A549 (cell line): ENCODE results near the gene L3MBTL1. TPM values are rescaled to one million over a fixed set of nuclear protein-coding genes. Genes with fewer than 3 reads are reported as not detected.

Experiments
- ATAC-seq, 2 experiments: fragments of 200-7000 bp in 1 of 2; fragments of >200 bp in 1 of 2; cut with Nextera tagmentation in 1 of 2; cut with Tn5 transposase in 1 of 2; 3 replicates each; pipeline versions ENCODE4 v1.8.0 to v1.9.1; 2018 to 2020; ENCODE audit warnings: mild to moderate bottlenecking in 1 of 2, moderate library complexity in 1 of 2
- CTCF ChIA-PET: fragments of 300-600 bp; sonication (Branson Sonifier 250); formaldehyde crosslinking; extraction: SDS; loops from one replicate; lab custom pipeline; 2021; ENCODE audit warnings: antibody characterized with exemption, inconsistent platforms; lab: Yijun Ruan, JAX
- POLR2A ChIA-PET: fragments of 350-600 bp; formaldehyde crosslinking; extraction: SDS; loops from one replicate; lab custom pipeline; 2021; ENCODE audit warnings: antibody characterized with exemption, inconsistent platforms; lab: Yijun Ruan, JAX
- DNase-seq, 2 experiments: peaks; one replicate each; pipeline versions ENCODE4 v3.0.0 to v3.0.0-alpha.2; 2011 to 2016; ENCODE audit warnings: low read depth in 1 of 2, low spot score in 1 of 2
- FAIRE-seq: peaks from 2 replicates; lab custom pipeline; 2011; peaks lifted over from hg19 to GRCh38; lab: Jason Lieb, UNC
- H3K27ac ChIP-seq, 2 experiments: fragments of >200 bp; sonication (Bioruptor Twin); formaldehyde crosslinking; 3 replicates each; pipeline ENCODE4 v1.5.1; 2016 to 2017
- H3K4me1 ChIP-seq: fragments of >200 bp; sonication (Bioruptor Twin); formaldehyde crosslinking; 3 replicates; pipeline ENCODE4 v1.6.1; 2016
- H3K4me2 ChIP-seq: fragments of >200 bp; sonication (Bioruptor Twin); formaldehyde crosslinking; 3 replicates; pipeline ENCODE4 v1.6.1; 2016
- H3K4me3 ChIP-seq: fragments of >200 bp; sonication (Bioruptor Twin); formaldehyde crosslinking; 3 replicates; pipeline ENCODE4 v1.5.1; 2016
- H3K9me3 ChIP-seq: fragments of >200 bp; sonication (Bioruptor Twin); formaldehyde crosslinking; 3 replicates; pipeline ENCODE4 v1.6.1; 2016
- CHD4 ChIP-seq: fragments of 200-600 bp; sonication (generic); IDR thresholded peaks from 2 replicates; pipeline ENCODE4 v1.6.1; 2016; ENCODE audit warnings: antibody characterized with exemption, mild to moderate bottlenecking, borderline replicate concordance
- HOXA7 ChIP-seq: fragments of 250-450 bp; sonication (Bioruptor Pico); IDR thresholded peaks from 2 replicates; pipeline ENCODE4 v1.5.0; 2020; ENCODE audit warnings: mild to moderate bottlenecking, moderate library complexity
- JUN ChIP-seq, 2 experiments: fragments of >200 bp; sonication (Bioruptor Twin); formaldehyde crosslinking; IDR thresholded peaks; 2 replicates in 1 of 2; 3 replicates in 1 of 2; pipeline ENCODE4 v1.6.1; 2016 to 2017
- JUNB ChIP-seq: fragments of >200 bp; sonication (Bioruptor Twin); formaldehyde crosslinking; IDR thresholded peaks from 2 replicates; pipeline ENCODE4 v1.6.1; 2016
- MAFK ChIP-seq: fragments of 450-650 bp; IDR thresholded peaks from 2 replicates; pipeline ENCODE4 v1.6.1; 2014; ENCODE audit not compliant: partially characterized antibody
- NFE2L2 ChIP-seq: fragments of 150-350 bp; conservative IDR thresholded peaks from 2 replicates; pipeline ENCODE4 v1.6.1; 2014; ENCODE audit warnings: low read length
- PHF8 ChIP-seq: fragments of 200-600 bp; sonication (generic); IDR thresholded peaks from 2 replicates; pipeline ENCODE4 v1.6.1; 2016; ENCODE audit warnings: low read depth, mild to moderate bottlenecking, antibody characterized with exemption, moderate library complexity, borderline replicate concordance
- POLR2AphosphoS2 ChIP-seq: conservative IDR thresholded peaks from 2 replicates; pipeline ENCODE4 v1.6.1; 2012; ENCODE audit warnings: low read length, improper control_type of control experiment, inconsistent platforms
- SMC3 ChIP-seq: fragments of >200 bp; sonication (Bioruptor Twin); formaldehyde crosslinking; IDR thresholded peaks from 3 replicates; pipeline ENCODE4 v1.6.1; 2018; ENCODE audit warnings: inconsistent platforms
- TFCP2L1 ChIP-seq: fragments of 250-450 bp; sonication (Bioruptor Pico); IDR thresholded peaks from 2 replicates; pipeline ENCODE4 v1.5.0; 2021; ENCODE audit warnings: mild to moderate bottlenecking
- ZC3H11A ChIP-seq: fragments of 450-650 bp; IDR thresholded peaks from 2 replicates; pipeline ENCODE4 v1.6.1; 2014; ENCODE audit warnings: antibody characterized with exemption, mild to moderate bottlenecking
- WGBS: methylation state at CpG from one replicate; pipeline ENCODE4 v1.1.6; 2017; ENCODE audit errors: missing lambda C conversion rate; 5-methylcytosine and 5-hydroxymethylcytosine counted together
- polyA plus RNA-seq, 4 experiments: library from polyadenylated mRNA; depleted of rRNA in 3 of 4; stranded (reverse); fragments of >200 nt; fragmentation: RNase III in 1 of 4; extraction: RNeasy Plus Mini Kit Qiagen cat#74134 plus additional on column Dnase treatment in 1 of 4; gene quantifications; 2 replicates in 3 of 4; 3 replicates in 1 of 4; pipeline ENCODE4 v1.2.3, GENCODE V29; 2011 to 2017
- TF ChIP-seq, protein P1 (sequence below): fragments of 250-450 bp; sonication (Bioruptor Pico); IDR thresholded peaks from 2 replicates; pipeline ENCODE4 v1.5.0; 2021; ENCODE audit warnings: mild to moderate bottlenecking, moderate library complexity, borderline replicate concordance
- TF ChIP-seq, protein P2 (sequence below): IDR thresholded peaks from 2 replicates; pipeline ENCODE4 v1.6.1; 2012; ENCODE audit warnings: low read depth, borderline replicate concordance
- TF ChIP-seq, protein P3 (sequence below): IDR thresholded peaks from 2 replicates; pipeline ENCODE4 v1.6.1; 2012

The L3MBTL1 gene
- polyA plus RNA-seq, 2 of the 4 experiments (the other 2 are of a cell fraction) = 2.5 to 3.8 TPM

DNA sequence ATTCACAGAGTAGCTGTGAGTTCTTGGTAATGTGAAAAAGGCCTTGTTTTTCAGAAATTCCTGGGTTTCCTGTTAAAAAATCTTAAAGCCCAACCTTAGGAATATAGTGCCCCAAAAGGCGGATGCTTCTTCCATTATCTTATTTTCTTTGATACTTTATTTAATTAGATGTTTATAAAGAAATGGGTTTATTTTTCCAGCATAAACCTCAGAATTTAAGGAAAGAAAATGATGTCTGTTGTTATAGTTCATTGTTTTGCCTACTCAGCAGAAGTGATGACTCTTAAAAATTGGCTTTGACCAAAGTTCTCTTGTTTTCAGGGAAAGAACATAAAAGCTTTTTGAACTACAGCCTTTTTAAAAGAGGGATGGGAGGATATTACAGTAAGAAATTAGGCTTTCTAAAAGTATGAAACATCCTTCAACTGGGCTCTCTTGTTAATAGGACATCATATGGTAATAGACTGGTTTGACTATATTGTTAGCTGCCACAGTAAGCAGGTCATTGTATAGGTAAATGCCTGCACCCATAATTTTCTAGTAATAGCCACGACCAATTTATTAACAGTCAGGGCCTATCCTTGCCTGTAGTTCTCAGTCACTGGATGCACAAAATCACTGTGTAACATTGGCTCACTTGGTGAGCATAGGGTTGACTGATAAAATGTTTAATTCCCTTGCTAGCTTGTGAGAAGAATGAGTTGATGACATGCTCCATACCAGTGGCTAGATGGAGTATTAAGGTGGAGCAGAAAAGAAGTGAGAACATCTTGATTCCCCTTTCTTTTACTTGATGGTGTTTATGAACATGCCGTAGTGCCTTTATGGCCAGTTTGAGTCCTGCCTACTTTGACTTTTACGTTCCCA lies 44.6 kb upstream of the L3MBTL1 start:
- DNase-seq = no peak
- Histone ChIP-seq H3K4me2 (no peak overlapping the region), H3K4me1 (peaks cover 18% of the 10 kb centered on the region; the same call in 2 of the 3 replicates), H3K9me3 (no peaks in the 10 kb centered on the region), H3K4me3 (no peak overlapping the region), H3K27ac (no peak overlapping the region)
- 82% methylated on average over 4 of the region's 4 CpGs for WGBS
- no peak for ATAC-seq
- FAIRE-seq = no peak
- TF ChIP-seq JUN (IDR thresholded peaks at IDR 0.05) (peak in 1 of 2 experiments; percentile 23; a peak in 1 of 5 replicates), ZC3H11A (0 out of 2 replicates have a peak, but pooled peaks have one; percentile 2), SMC3 (no peak), HOXA7 (CRISPR knock-in tag) (0 out of 2 replicates have a peak, but pooled peaks have one; percentile 29), TFCP2L1 (no peak; the same call in none of the 2 replicates), MAFK (peak; percentile 95), PHF8 (no peak), POLR2AphosphoS2 (peak; percentile 79; the same call in 1 of the 2 replicates)
- TF ChIP-seq, protein P1, sequence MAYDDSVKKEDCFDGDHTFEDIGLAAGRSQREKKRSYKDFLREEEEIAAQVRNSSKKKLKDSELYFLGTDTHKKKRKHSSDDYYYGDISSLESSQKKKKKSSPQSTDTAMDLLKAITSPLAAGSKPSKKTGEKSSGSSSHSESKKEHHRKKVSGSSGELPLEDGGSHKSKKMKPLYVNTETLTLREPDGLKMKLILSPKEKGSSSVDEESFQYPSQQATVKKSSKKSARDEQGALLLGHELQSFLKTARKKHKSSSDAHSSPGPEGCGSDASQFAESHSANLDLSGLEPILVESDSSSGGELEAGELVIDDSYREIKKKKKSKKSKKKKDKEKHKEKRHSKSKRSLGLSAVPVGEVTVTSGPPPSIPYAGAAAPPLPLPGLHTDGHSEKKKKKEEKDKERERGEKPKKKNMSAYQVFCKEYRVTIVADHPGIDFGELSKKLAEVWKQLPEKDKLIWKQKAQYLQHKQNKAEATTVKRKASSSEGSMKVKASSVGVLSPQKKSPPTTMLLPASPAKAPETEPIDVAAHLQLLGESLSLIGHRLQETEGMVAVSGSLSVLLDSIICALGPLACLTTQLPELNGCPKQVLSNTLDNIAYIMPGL (CRISPR knock-in tag) = peak; percentile 45; the same call in 1 of the 2 replicates
- TF ChIP-seq, protein P2, sequence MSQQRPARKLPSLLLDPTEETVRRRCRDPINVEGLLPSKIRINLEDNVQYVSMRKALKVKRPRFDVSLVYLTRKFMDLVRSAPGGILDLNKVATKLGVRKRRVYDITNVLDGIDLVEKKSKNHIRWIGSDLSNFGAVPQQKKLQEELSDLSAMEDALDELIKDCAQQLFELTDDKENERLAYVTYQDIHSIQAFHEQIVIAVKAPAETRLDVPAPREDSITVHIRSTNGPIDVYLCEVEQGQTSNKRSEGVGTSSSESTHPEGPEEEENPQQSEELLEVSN = no peak
- CTCF ChIA-PET = interaction anchor here (0.6 kb wide), 1 partner anchor 56 kb away, joined by 3 read pairs; no protein-coding TSS in a partner anchor
- POLR2A ChIA-PET = interaction anchor here (0.6 kb wide), 1 partner anchor 212 kb away, joined by 3 read pairs; no protein-coding TSS in a partner anchor

DNA sequence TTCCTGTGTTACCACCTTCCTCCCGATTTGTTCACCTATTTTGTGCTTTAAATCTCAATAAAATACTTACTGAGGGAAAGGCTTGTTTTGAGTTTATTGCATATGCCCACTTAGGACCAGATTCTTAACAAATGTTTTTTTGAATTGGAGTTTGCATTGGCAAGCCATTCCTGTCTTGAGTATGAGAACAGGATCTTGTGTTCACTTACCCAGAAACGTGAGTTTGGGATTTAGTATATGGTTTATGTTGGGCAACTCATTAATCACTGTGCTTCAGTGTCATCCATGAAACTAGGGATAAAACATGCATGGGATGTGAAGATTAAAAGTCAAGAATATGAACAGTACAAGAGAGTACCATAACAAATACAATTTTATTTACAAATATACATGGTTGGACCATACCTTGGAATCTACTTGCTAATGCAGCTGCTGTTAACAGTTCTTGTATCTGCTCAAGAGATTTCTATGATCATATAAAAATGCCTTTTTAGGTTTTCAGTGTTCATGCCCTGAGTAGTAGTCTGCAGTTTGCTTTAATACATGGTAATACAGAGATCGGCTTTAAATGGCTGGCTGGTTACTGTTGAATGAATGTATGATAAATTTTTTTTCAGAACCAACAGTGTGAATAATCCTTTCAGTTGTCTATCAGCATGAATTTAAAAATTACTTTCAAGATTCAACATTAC lies 43.8 kb upstream of the L3MBTL1 start:
- H3K4me3 ChIP-seq = no peak overlapping the region
- H3K9me3 ChIP-seq = no peaks in the 10 kb centered on the region
- TF ChIP-seq JUNB (no peak), ZC3H11A (0 out of 2 replicates have a peak, but pooled peaks have one; percentile 0), TFCP2L1 (no peak; the same call in 1 of the 2 replicates), CHD4 (no peak), POLR2AphosphoS2 (peak; percentile 86), NFE2L2 (no peak)
- TF ChIP-seq, protein P1 (CRISPR knock-in tag) = 0 out of 2 replicates have a peak, but pooled peaks have one; percentile 15
- TF ChIP-seq, protein P3, sequence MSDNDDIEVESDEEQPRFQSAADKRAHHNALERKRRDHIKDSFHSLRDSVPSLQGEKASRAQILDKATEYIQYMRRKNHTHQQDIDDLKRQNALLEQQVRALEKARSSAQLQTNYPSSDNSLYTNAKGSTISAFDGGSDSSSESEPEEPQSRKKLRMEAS = no peak
- ATAC-seq (no peak), DNase-seq (no peak), FAIRE-seq (no peak)
- no peak overlapping the region for H3K27ac ChIP-seq
- ChIA-PET POLR2A (interaction anchor here (0.6 kb wide), 1 partner anchor 211 kb away, joined by 3 read pairs; no protein-coding TSS in a partner anchor), CTCF (no interaction called here)
- H3K4me1 ChIP-seq = peaks cover 18% of the 10 kb centered on the region; the same call in 2 of the 3 replicates
- H3K4me2 ChIP-seq = no peak overlapping the region
- WGBS = 84% methylated on average over 3 of the region's 3 CpGs
